RWPE1 (cell line): ENCODE measurements around the gene NELFCD.

ENCODE experiments used
- CTCF ChIA-PET: fragments of 350-600 bp; sonication (Branson Sonifier 250); formaldehyde crosslinking; extraction: SDS; loops from one replicate; lab custom pipeline; 2021; lab: Yijun Ruan, JAX
- POLR2A ChIA-PET: fragments of 400-600 bp; formaldehyde crosslinking; extraction: SDS; loops from one replicate; lab custom pipeline; 2020; ENCODE audit warnings: antibody characterized with exemption; ENCODE audit not compliant: low non-redundant PET; lab: Yijun Ruan, JAX
- DNase-seq: peaks from one replicate; pipeline ENCODE4 v3.0.0; 2012; ENCODE audit warnings: low spot score
- H3K27ac ChIP-seq: fragments of 450-650 bp; 2 replicates; pipeline ENCODE4 v1.5.1; 2017
- CTCF ChIP-seq: fragments of 450-650 bp; conservative IDR thresholded peaks from 2 replicates; pipeline ENCODE4 v1.5.1; 2017; ENCODE audit warnings: low read depth, mild to moderate bottlenecking

Gene NELFCD

GRCh38 chr20:59042151-59042795 is 61.2 kb downstream of the NELFCD start, which contains the start of gene PRELID3B:
Gene PRELID3B (minus strand): TSS chr20:59042786. CDS start chr20:59042730, 56 bp downstream.
- POLR2A ChIA-PET: interaction anchor here (0.6 to 1.5 kb wide), 5 partner anchors 10 to 141 kb away, joined by 3 to 7 read pairs (median 3); partner anchors contain the start of gene ATP5F1E
- TF ChIP-seq CTCF: no peak
- CTCF ChIA-PET: interaction anchor here (0.6 kb wide), 1 partner anchor 138 kb away, joined by 3 read pairs; no protein-coding TSS in a partner anchor
- DNase-seq: peak; percentile 65
- peak within 1 kb of the TSS; percentile 72 for H3K27ac ChIP-seq

- peak; percentile 99 for DNase-seq
- ChIA-PET POLR2A (interaction anchor here (0.6 to 1.5 kb wide), 4 partner anchors 11 to 142 kb away, joined by 3 to 7 read pairs (median 4); partner anchors contain the start of gene ATP5F1E), CTCF (interaction anchor here (0.6 to 0.8 kb wide), 2 partner anchors 139 to 387 kb away, joined by 3 read pairs; no protein-coding TSS in a partner anchor)
- no peak for TF ChIP-seq CTCF
- H3K27ac ChIP-seq: peak overlapping the region; percentile 72
Observed at GRCh38 chr20:59042796-59043631, 62.0 kb downstream of the NELFCD start.

- TF ChIP-seq CTCF: no peak
- ChIA-PET CTCF (interaction anchor here (0.6 to 0.8 kb wide), 2 partner anchors 214 to 387 kb away, joined by 3 read pairs; no protein-coding TSS in a partner anchor), POLR2A (interaction anchor here (0.6 to 1.4 kb wide), 2 partner anchors 11 to 143 kb away, joined by 3 to 5 read pairs; no protein-coding TSS in a partner anchor)
- H3K27ac ChIP-seq: no peak overlapping the region
- no peak for DNase-seq
Observed at GRCh38 chr20:59043698-59044097, 62.6 kb downstream of the NELFCD start.

- CTCF ChIA-PET: interaction anchor here (0.6 kb wide), 1 partner anchor 214 kb away, joined by 3 read pairs; no protein-coding TSS in a partner anchor
- no peak for TF ChIP-seq CTCF
- DNase-seq: no peak
- no peak overlapping the region for H3K27ac ChIP-seq
- POLR2A ChIA-PET: no interaction called here
Observed at GRCh38 chr20:59044295-59044694, 63.2 kb downstream of the NELFCD start.
